Measurements from ENCODE around the gene RDX. TPM values are rescaled to one million over a fixed set of nuclear protein-coding genes. Genes with fewer than 3 reads are reported as not detected.

RDX gene
- total and polyA plus RNA-seq, 9 of the 15 experiments (the other 6 are each of a cell fraction or from before 2014, with no cell fraction given) = 35.6 to 62.1 (median 54.3) TPM

- Histone ChIP-seq H3K4me2 (ENCODE audit: insufficient read depth, low read length) (no peak overlapping the region), H3K4me1 (replicated peaks in 1 of 2; ENCODE audit: control insufficient read depth in 2 of 2, insufficient read depth in 2 of 2, low read length in 2 of 2) (peaks cover 12 to 24% of the 10 kb centered on the region in 2 experiments), H3K9ac (ENCODE audit: insufficient read depth in 1 of 2, low read depth in 2 of 2, low read length in 2 of 2) (no peak overlapping the region), H3K36me3 (ENCODE audit: control insufficient read depth, insufficient read depth, low read length) (no peaks in the 10 kb centered on the region; the same call in 2 of the 3 replicates), H2AFZ (ENCODE audit: low read depth, low read length) (no peak overlapping the region), H3K27ac (ENCODE audit: extremely low read depth, low read depth, low read length) (no peak overlapping the region), H3K9me3 (replicated peaks; ENCODE audit: control insufficient read depth, insufficient read depth, low read depth, low read length) (no peaks in the 10 kb centered on the region), H3K27me3 (ENCODE audit: control insufficient read depth in 2 of 2, insufficient read depth in 2 of 2, low read length in 2 of 2) (no peaks in the 10 kb centered on the region; a peak in 1 of 5 replicates), H3K4me3 (no peak overlapping the region), H3K9me1 (ENCODE audit: control insufficient read depth, insufficient read depth, low read length) (no peaks in the 10 kb centered on the region), H4K20me1 (replicated peaks; ENCODE audit: control insufficient read depth, insufficient read depth, low read length) (peaks cover 6% of the 10 kb centered on the region; the same call in 1 of the 2 replicates), H3K79me2 (ENCODE audit: control insufficient read depth, insufficient read depth, low read length) (peaks cover 30% of the 10 kb centered on the region)
- TF ChIP-seq NFATC3 (IDR thresholded peaks at IDR 0.05) (no peak), ZNF140 (CRISPR knock-in tag; IDR thresholded peaks at IDR 0.05) (no peak), BRD4 (IDR thresholded peaks at IDR 0.05) (no peak), ZNF561 (CRISPR knock-in tag; conservative IDR thresholded peaks at IDR 0.05) (no peak), ZNF12 (CRISPR knock-in tag; IDR thresholded peaks at IDR 0.05) (no peak), CTCF (IDR thresholded peaks at IDR 0.05 in 2 of 3, conservative IDR thresholded peaks at IDR 0.05 in 1 of 3; ENCODE audit: insufficient read depth in 2 of 3, low read depth in 1 of 3, low read length in 3 of 3) (no peak), STAG1 (CRISPR knock-in tag; IDR thresholded peaks at IDR 0.05; ENCODE audit: borderline replicate concordance) (no peak), ZFP1 (CRISPR knock-in tag; IDR thresholded peaks at IDR 0.05) (no peak), SFPQ (IDR thresholded peaks at IDR 0.05; ENCODE audit: low read depth, low read length) (no peak), SUPT5H (IDR thresholded peaks at IDR 0.05) (no peak), XRCC3 (IDR thresholded peaks at IDR 0.05) (no peak)
- TF ChIP-seq, protein P1, sequence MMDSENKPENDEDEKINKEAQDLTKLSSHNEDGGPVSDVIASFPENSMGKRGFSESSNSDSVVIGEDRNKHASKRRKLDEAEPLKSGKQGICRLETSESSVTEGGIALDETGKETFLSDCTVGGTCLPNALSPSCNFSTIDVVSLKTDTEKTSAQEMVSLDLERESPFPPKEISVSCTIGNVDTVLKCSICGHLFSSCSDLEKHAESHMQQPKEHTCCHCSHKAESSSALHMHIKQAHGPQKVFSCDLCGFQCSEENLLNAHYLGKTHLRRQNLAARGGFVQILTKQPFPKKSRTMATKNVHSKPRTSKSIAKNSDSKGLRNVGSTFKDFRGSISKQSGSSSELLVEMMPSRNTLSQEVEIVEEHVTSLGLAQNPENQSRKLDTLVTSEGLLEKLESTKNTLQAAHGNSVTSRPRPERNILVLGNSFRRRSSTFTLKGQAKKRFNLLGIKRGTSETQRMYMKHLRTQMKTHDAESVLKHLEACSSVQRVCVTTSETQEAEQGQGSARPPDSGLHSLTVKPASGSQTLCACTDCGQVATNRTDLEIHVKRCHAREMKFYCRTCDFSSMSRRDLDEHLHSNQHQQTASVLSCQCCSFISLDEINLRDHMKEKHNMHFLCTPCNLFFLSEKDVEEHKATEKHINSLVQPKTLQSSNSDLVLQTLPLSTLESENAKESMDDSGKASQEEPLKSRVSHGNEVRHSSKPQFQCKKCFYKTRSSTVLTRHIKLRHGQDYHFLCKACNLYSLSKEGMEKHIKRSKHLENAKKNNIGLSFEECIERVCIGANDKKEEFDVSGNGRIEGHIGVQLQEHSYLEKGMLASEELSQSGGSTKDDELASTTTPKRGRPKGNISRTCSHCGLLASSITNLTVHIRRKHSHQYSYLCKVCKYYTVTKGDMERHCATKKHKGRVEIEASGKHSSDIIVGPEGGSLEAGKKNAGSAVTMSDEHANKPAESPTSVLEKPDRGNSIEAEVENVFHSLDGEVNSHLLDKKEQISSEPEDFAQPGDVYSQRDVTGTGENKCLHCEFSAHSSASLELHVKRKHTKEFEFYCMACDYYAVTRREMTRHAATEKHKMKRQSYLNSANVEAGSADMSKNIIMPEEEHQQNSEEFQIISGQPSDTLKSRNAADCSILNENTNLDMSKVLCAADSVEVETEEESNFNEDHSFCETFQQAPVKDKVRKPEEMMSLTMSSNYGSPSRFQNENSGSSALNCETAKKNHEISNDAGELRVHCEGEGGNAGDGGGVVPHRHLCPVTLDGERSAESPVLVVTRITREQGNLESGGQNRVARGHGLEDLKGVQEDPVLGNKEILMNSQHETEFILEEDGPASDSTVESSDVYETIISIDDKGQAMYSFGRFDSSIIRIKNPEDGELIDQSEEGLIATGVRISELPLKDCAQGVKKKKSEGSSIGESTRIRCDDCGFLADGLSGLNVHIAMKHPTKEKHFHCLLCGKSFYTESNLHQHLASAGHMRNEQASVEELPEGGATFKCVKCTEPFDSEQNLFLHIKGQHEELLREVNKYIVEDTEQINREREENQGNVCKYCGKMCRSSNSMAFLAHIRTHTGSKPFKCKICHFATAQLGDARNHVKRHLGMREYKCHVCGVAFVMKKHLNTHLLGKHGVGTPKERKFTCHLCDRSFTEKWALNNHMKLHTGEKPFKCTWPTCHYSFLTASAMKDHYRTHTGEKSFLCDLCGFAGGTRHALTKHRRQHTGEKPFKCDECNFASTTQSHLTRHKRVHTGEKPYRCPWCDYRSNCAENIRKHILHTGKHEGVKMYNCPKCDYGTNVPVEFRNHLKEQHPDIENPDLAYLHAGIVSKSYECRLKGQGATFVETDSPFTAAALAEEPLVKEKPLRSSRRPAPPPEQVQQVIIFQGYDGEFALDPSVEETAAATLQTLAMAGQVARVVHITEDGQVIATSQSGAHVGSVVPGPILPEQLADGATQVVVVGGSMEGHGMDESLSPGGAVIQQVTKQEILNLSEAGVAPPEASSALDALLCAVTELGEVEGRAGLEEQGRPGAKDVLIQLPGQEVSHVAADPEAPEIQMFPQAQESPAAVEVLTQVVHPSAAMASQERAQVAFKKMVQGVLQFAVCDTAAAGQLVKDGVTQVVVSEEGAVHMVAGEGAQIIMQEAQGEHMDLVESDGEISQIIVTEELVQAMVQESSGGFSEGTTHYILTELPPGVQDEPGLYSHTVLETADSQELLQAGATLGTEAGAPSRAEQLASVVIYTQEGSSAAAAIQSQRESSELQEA (IDR thresholded peaks at IDR 0.05; ENCODE audit: low read depth) = no peak
- DNase-seq (ENCODE audit: extremely low read depth in 1 of 4, low spot score in 3 of 4) = no peak
- ChIA-PET POLR2A (no interaction called here), CTCF (ENCODE audit: low intra/inter-chr PET ratio) (no interaction called here)
- FAIRE-seq = no peak
- ATAC-seq = no peak
- in situ Hi-C loops (cut with MboI) (no loop called here), intact Hi-C loops (cut with micrococcal nuclease) (loop anchor here (5.0 kb wide), 3 partner anchors 79 to 231 kb away; no protein-coding TSS in a partner anchor)
- no TSS peak for BruUV-seq (replicated peaks)
- WGBS (ENCODE audit: insufficient coverage, low coverage, missing lambda C conversion rate) = 81% methylated on average over 5 of the region's 5 CpGs
Measured at GRCh38 chr11:110298301-110298765, 1.9 kb upstream of the RDX start.

Measured in K562 (cell line).